Epithelial cell of proximal tubule (primary cell): ENCODE measurements around the gene APEX1. TPM values are rescaled to one million over a fixed set of nuclear protein-coding genes. Genes with fewer than 3 reads are reported as not detected.
A peak's percentile ranks its signal among the peaks of the same experiment; 100 is the strongest.

Source experiments
- DNase-seq: peaks from one replicate; pipeline ENCODE4 v3.0.0-alpha.2; 2011; ENCODE audit warnings: low read depth
- H3K4me3 ChIP-seq: 2 replicates; pipeline ENCODE4 v1.5.1; 2011; ENCODE audit warnings: low read depth, mild to moderate bottlenecking, low read length
- total RNA-seq: library from RNA; depleted of rRNA; stranded (reverse); fragments of >200 nt; gene quantifications from 2 replicates; pipeline ENCODE4 v1.2.3, GENCODE V29; 2015
- TF ChIP-seq, protein P1 (sequence below): conservative IDR thresholded peaks from 2 replicates; pipeline ENCODE4 v1.5.1; 2012; ENCODE audit warnings: low read depth, mild to moderate bottlenecking, low read length

APEX1 gene
- 321 and 381 TPM in 2 replicates for total RNA-seq

DNA sequence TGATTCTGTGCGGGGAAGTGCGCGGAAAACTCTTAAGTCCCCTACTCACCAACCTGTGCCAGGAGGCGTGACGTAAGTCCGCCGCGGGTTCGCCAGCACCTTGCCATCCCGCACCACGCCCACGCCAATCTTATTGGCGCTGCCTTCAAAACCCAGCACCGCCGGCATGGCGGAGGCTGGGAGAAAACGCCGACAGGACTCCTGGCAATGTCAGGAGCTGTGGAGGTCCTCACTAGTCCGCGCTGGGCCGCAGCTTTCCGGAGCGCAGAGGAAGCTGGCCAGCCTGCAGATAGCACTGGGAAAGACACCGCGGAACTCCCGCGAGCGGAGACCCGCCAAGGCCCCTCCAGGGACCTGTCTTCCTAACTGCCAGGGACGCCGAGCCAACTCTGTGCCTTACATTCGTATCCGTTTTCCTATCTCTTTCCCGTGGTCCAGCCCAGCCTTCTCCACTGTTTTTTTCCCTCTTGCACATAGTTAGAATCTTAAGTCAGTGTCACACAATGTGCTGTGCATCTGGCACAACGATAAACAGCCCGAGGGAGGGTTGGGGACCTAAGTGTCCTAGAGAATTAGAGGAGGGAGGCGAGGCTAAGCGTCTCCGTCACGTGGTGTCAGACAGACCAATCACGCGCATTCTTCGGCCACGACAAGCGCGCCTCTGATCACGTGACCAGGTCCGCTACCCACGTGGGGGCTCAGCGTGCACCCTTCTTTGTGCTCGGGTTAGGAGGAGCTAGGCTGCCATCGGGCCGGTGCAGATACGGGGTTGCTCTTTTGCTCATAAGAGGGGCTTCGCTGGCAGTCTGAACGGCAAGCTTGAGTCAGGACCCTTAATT is at the start of gene APEX1, which contains the start of gene OSGEP:
APEX1 (plus strand) TSS at position 711 of the 839 bp plus-strand sequence. CDS start 420 bp downstream, outside the sequence.
OSGEP (minus strand) TSS at position 297 of the 839 bp plus-strand sequence; CDS start at position 168, 129 bp downstream.
- DNase-seq, result peak; percentile 92
- TF ChIP-seq, protein P1, sequence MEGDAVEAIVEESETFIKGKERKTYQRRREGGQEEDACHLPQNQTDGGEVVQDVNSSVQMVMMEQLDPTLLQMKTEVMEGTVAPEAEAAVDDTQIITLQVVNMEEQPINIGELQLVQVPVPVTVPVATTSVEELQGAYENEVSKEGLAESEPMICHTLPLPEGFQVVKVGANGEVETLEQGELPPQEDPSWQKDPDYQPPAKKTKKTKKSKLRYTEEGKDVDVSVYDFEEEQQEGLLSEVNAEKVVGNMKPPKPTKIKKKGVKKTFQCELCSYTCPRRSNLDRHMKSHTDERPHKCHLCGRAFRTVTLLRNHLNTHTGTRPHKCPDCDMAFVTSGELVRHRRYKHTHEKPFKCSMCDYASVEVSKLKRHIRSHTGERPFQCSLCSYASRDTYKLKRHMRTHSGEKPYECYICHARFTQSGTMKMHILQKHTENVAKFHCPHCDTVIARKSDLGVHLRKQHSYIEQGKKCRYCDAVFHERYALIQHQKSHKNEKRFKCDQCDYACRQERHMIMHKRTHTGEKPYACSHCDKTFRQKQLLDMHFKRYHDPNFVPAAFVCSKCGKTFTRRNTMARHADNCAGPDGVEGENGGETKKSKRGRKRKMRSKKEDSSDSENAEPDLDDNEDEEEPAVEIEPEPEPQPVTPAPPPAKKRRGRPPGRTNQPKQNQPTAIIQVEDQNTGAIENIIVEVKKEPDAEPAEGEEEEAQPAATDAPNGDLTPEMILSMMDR, result no peak
- peak within 1 kb of the TSS; percentile 78 for H3K4me3 ChIP-seq

DNA sequence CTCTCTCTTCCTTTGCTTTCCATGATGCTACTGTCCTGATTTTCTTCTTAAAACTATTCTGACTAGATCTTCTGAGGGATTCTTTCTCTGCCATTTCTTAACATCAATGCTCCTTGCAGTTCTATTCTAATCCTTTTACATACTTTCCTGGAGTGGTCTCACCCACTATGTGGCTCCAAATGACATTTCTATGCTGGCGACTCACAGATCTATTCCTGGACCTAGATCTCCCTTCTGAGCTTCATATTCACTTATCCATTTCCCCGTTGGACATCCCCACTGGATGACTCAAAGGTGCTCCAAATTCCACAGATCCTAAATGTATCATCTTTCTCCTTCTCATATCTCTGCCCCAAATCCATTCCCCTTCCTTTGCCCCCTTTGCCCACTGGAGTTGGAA is 45.8 kb upstream of the APEX1 start:
- H3K4me3 ChIP-seq, result no peak overlapping the region
- DNase-seq, result no peak
- TF ChIP-seq, protein P1, result no peak

DNA sequence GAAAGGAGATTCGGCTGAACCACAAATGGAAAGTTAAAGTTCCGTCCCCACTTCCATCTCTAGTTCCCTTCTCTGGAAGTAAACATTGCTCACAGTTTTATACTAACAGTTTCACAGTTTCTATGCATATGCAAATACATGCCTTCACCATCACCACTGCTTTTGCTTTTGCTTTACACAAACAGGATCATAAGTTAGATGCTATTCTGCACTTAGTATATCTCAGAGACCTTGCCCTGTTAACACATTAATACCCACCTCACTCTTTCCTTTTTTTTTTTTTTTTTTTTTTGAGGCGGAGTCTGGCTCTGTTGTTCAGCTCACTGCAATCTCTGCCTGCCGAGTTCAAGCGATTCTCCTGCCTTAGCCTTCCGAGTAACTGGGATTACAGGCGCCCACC is 42.6 kb upstream of the APEX1 start:
- peak overlapping the region; percentile 84 for H3K4me3 ChIP-seq
- DNase-seq, result no peak
- TF ChIP-seq, protein P1, result no peak

DNA sequence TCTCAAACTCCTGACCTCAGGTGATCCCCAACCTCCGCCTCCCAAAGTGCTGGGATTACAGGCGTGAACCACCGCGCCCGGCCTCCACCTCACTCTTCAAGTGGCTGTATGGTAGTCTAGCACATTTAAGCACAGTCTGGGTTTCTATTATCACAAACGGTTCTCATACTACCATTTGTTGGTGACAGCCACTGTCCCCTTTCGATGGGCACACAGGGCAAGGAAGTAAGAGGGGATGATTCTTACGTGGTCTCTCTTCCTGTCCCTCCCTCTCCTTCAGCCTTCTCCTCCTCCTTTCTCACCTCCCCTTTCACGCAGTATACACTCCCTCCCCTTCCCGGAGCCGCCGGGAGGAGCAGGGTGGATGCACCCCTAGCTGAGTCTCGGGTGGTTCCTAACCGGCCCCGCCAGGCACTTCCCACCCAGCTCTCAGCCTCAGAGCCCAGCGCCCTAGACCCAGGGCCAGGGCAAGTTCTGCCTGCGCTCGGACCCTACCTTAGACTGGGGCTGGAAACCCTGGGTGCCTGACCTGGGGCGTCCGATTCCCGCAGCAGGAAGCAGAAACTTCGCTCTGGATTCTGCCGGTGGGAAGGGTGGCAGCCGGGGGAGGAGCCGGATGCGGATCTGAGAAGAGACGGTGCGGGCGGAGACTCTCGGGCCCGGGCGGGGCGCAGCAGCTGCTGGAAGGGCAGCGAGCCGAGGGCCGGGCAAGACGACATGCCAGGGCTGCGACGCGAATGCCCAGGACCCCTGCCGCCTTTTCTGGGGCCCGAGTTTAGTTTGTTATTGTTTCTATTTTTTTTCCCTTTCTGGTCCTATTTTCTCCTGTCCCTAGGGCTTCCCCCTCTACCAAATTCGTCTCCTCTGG is 41.9 kb upstream of the APEX1 start, which contains the start of gene TEP1:
TEP1 (minus strand) TSS at position 626 of the 868 bp plus-strand sequence. CDS start 5,062 bp downstream, outside the sequence.
- DNase-seq, result no peak
- H3K4me3 ChIP-seq, result peak within 1 kb of the TSS; percentile 84
- TF ChIP-seq, protein P1, result no peak

DNA sequence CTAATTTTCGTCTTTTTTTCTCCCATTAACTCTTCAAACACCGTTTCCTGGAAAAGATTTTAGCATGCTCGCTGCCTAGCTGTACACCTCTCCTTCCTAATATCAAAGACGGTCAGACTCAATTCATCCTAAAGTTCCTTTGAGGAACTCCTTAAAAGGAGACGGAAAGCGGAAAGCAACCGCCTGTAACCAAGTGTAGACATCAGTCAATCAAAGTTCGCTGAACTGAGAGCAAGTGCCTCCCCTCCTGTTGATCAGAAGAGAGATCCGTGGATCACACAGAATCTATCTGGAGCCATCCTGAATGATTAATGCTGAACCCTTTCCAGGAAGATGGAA is 41.3 kb upstream of the APEX1 start:
- DNase-seq, result no peak
- TF ChIP-seq, protein P1, result no peak
- H3K4me3 ChIP-seq, result peak overlapping the region; percentile 84

DNA sequence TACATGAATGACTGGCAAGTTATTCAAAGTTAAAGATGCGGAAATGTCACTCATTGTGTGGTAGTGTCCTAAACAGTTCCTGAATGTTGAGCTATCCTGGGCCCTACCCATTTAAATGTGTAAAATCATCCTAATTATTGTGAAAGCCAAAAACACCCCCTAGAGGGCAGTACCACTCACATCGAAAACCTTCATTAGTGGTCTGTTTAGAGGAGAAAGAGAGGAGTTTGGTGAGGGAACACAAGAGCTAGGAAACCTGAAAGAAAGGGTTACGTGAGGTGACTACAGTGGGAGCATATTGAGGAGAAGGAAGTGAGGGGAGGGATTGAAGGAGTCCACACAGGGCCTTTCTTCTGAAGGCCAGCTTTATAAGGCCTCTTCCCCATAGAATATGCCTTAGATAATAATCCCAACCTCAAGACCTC is 39.2 kb upstream of the APEX1 start:
- TF ChIP-seq, protein P1, result peak; percentile 76
- DNase-seq, result no peak
- H3K4me3 ChIP-seq, result no peak overlapping the region
